GM12878 (cell line): ENCODE data around the gene PTPN21. TPM values are rescaled to one million over a fixed set of nuclear protein-coding genes. Genes with fewer than 3 reads are reported as not detected.

Source experiments
- ATAC-seq: fragments of 200-7000 bp; cut with Tn5 transposase; 3 replicates; pipeline ENCODE4 v1.9.1; 2020; ENCODE audit warnings: mild to moderate bottlenecking, moderate library complexity
- BruUV-seq: library from RNA; stranded (reverse); fragments of 400-500 nt; replicated peaks from 2 replicates; lab custom pipeline; 2021; lab: Mats Ljungman, UMichigan
- CTCF ChIA-PET: fragments of 300-600 bp; sonication (Branson Sonifier 250); formaldehyde crosslinking; extraction: SDS; loops from one replicate; lab custom pipeline; 2021; ENCODE audit warnings: inconsistent platforms; lab: Yijun Ruan, JAX
- POLR2A ChIA-PET: fragments of 350-600 bp; formaldehyde crosslinking; extraction: SDS; loops from one replicate; lab custom pipeline; 2021; ENCODE audit warnings: inconsistent platforms; lab: Charles Lee
- RAD21 ChIA-PET: fragments of 300-600 bp; sonication (Branson Sonifier 250); formaldehyde crosslinking; loops from one replicate; lab custom pipeline; 2023; ENCODE audit warnings: antibody characterized with exemption; ENCODE audit not compliant: unreplicated experiment; lab: Charles Lee
- SMC1A ChIA-PET: fragments of 300-600 bp; sonication (Branson Sonifier 250); formaldehyde crosslinking; loops from one replicate; lab custom pipeline; 2023; ENCODE audit not compliant: unreplicated experiment, uncharacterized antibody; lab: Charles Lee
- DNase-seq: peaks from one replicate; pipeline ENCODE4 v3.0.0-alpha.2; 2011; ENCODE audit warnings: low read depth, low spot score
- FAIRE-seq: peaks from 3 replicates; lab custom pipeline; 2011; peaks lifted over from hg19 to GRCh38; lab: Jason Lieb, UNC
- H2AFZ ChIP-seq: 2 replicates; pipeline ENCODE4 v1.6.0; 2011; ENCODE audit warnings: low read depth, low read length, control low read depth; ENCODE audit not compliant: control insufficient read depth
- H3K27ac ChIP-seq: 2 replicates; pipeline ENCODE4 v1.5.1; 2011; ENCODE audit warnings: control low read depth; ENCODE audit not compliant: control insufficient read depth, insufficient read depth
- H3K27me3 ChIP-seq, 2 experiments: replicated peaks in 1 of 2; 2 replicates each; pipeline versions ENCODE4 v1.6.0 to v1.6.1; 2011; ENCODE audit warnings: low read length in 1 of 2; ENCODE audit not compliant: control insufficient read depth in 2 of 2, insufficient read depth in 2 of 2
- H3K36me3 ChIP-seq, 2 experiments: 2 replicates each; pipeline ENCODE4 v1.5.1; 2011; ENCODE audit warnings: low read length in 1 of 2; ENCODE audit not compliant: control insufficient read depth in 2 of 2, insufficient read depth in 2 of 2
- H3K4me1 ChIP-seq: 2 replicates; pipeline ENCODE4 v1.6.1; 2011; ENCODE audit warnings: mild to moderate bottlenecking, low read length, moderate library complexity, mixed read lengths; ENCODE audit not compliant: control insufficient read depth, insufficient read depth
- H3K4me2 ChIP-seq: 2 replicates; pipeline ENCODE4 v1.6.0; 2011; ENCODE audit warnings: control low read depth; ENCODE audit not compliant: control insufficient read depth, insufficient read depth
- H3K4me3 ChIP-seq: fragments of 200-600 bp; sonication (generic); 2 replicates; pipeline ENCODE4 v1.5.1; 2016
- H3K79me2 ChIP-seq: 2 replicates; pipeline ENCODE4 v1.6.0; 2011; ENCODE audit warnings: low read length; ENCODE audit not compliant: control insufficient read depth, insufficient read depth
- H3K9ac ChIP-seq: 2 replicates; pipeline ENCODE4 v1.8.0; 2011; ENCODE audit warnings: low read length, control low read depth, mixed read lengths; ENCODE audit not compliant: control insufficient read depth, insufficient read depth
- H3K9me3 ChIP-seq: replicated peaks from 3 replicates; pipeline ENCODE4 v1.5.1; 2011; ENCODE audit warnings: mild to moderate bottlenecking, low read length; ENCODE audit not compliant: control insufficient read depth, insufficient read depth
- H4K20me1 ChIP-seq: 2 replicates; pipeline ENCODE4 v1.6.0; 2011; ENCODE audit not compliant: control insufficient read depth, insufficient read depth
- CTCF ChIP-seq, 3 experiments: IDR thresholded peaks in 2 of 3; conservative IDR thresholded peaks in 1 of 3; 2 replicates each; pipeline ENCODE4 v1.5.1; 2011; ENCODE audit warnings: low read depth in 3 of 3, low read length in 3 of 3, mild to moderate bottlenecking in 3 of 3, control low read depth in 2 of 3, moderate library complexity in 2 of 3, inconsistent platforms in 1 of 3, mixed read lengths in 1 of 3; ENCODE audit not compliant: control insufficient read depth in 2 of 3, insufficient read depth in 1 of 3; ENCODE audit errors: extremely low read depth in 1 of 3
- RFX5 ChIP-seq: IDR thresholded peaks from 2 replicates; pipeline ENCODE4 v1.6.1; 2011; ENCODE audit warnings: low read depth, low read length, improper control_type of control experiment
- ZBTB33 ChIP-seq: fragments of 450-650 bp; IDR thresholded peaks from 2 replicates; pipeline ENCODE4 v1.6.1; 2017; ENCODE audit warnings: mild to moderate bottlenecking
- WGBS: methylation state at CpG from one replicate; pipeline ENCODE4 v1.1.6; 2016; ENCODE audit warnings: low lambda C conversion rate; ENCODE audit not compliant: insufficient replicate concordance, insufficient coverage; ENCODE audit errors: missing lambda C conversion rate; 5-methylcytosine and 5-hydroxymethylcytosine counted together
- in situ Hi-C: fragments of 300-500 bp; cut with MboI; formaldehyde crosslinking; loops from 9 replicates; pipeline ENCODE4 v1.14.3; 2018; ENCODE audit warnings: mixed read lengths
- intact Hi-C: fragments of 100-400 bp; cut with micrococcal nuclease; formaldehyde crosslinking; loops from one replicate; pipeline ENCODE4 v1.14.2; 2022; ENCODE audit not compliant: unreplicated experiment
- polyA plus RNA-seq, 11 experiments: library from polyadenylated mRNA; depleted of rRNA in 4 of 11; unstranded in 6 of 11; stranded (reverse) in 5 of 11; fragments of >200 nt; fragmentation: Nextera tagmentation in 4 of 11; fragmentation: Illumina TruSeq in 1 of 11; extraction: Ambion mirVana in 4 of 11; extraction: Trizol in 1 of 11; gene quantifications; 1 replicate in 1 of 11; 2 replicates in 10 of 11; pipeline versions ENCODE4 v1.2.1 to v1.2.3, GENCODE V29; 2011 to 2016; ENCODE audit warnings: inconsistent platforms in 2 of 11, missing spikeins in 2 of 11, low read depth in 1 of 11
- total RNA-seq, 4 experiments: library from RNA; depleted of rRNA in 3 of 4; stranded (reverse); fragments of >200 nt in 3 of 4; fragmentation: Illumina TruSeq in 1 of 4; extraction: Trizol in 1 of 4; gene quantifications; 2 replicates each; pipeline versions ENCODE4 v1.2.1 to v1.2.3, GENCODE V29; 2013 to 2021
- TF ChIP-seq, protein P1 (sequence below): IDR thresholded peaks from 2 replicates; pipeline ENCODE4 v1.6.1; 2012; ENCODE audit warnings: improper control_type of control experiment, low read depth, low read length; ENCODE audit not compliant: insufficient replicate concordance

PTPN21 gene
- total and polyA plus RNA-seq, 10 of the 15 experiments (the other 5 are each of a cell fraction or from before 2014, with no cell fraction given), result 0.01 to 0.23 (median 0.04) TPM; not detected in 3

GRCh38 chr14:88516861-88517357 lies 37.9 kb downstream of the PTPN21 start:
- no peaks in the 10 kb centered on the region for H3K9me3 ChIP-seq
- no peaks in the 10 kb centered on the region for H3K4me1 ChIP-seq
- intact Hi-C loops (no loop called here), in situ Hi-C loops (no loop called here)
- H3K27ac ChIP-seq, result no peak overlapping the region
- ChIA-PET POLR2A (no interaction called here), SMC1A (no interaction called here), CTCF (no interaction called here), RAD21 (no interaction called here)
- no peak overlapping the region for H2AFZ ChIP-seq
- no peak overlapping the region for H3K9ac ChIP-seq
- no peaks in the 10 kb centered on the region for H3K27me3 ChIP-seq
- FAIRE-seq (no peak), DNase-seq (no peak), ATAC-seq (peak; percentile 27; the same call in 1 of the 3 replicates)
- 35% methylated on average over 7 of the region's 7 CpGs for WGBS
- H3K4me2 ChIP-seq, result no peak overlapping the region
- H4K20me1 ChIP-seq, result no peaks in the 10 kb centered on the region
- no peaks in the 10 kb centered on the region for H3K79me2 ChIP-seq
- H3K4me3 ChIP-seq, result no peak overlapping the region
- H3K36me3 ChIP-seq, result no peaks in the 10 kb centered on the region
- BruUV-seq, result no TSS peak
- TF ChIP-seq RFX5, result no peak
- TF ChIP-seq, all 136 proteins: peak for 0

DNA sequence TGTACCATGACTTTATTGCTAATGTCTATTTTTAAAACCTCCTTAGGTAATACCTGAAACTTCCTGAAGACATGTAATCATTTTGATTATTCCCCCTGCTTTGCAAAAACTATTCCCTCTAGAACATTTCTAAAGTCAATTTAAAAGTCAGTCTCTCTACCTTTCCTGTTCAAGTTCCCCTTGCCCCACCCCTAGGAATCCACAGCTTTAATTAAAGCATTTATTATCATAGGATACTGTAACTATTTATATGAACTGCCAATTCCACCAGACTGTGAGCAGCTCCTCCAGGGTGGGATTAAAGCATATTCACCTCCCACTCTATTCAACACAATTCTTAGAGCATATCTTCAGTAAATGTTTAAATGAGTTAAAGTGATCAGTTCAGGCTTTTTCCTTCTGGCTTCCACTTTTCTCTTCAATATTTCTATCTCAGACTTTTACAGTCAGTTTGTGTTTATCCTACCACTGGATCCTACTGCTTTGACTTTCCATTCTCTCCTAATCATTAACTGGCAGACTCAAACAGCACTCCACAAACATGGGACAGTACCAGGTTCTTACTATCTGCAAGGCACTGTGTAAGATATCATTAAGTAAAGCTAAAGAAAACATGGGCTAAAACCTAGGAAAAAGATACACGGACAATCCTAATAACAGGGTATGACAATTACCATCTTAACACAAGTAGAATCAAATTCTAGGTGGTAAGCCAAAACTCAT lies 39.1 kb downstream of the PTPN21 start:
- 89% methylated on average over 1 of the region's 1 CpG for WGBS
- no peaks in the 10 kb centered on the region for H3K9me3 ChIP-seq
- H3K27me3 ChIP-seq, result no peaks in the 10 kb centered on the region
- H3K4me1 ChIP-seq, result no peaks in the 10 kb centered on the region
- FAIRE-seq, result no peak
- H3K27ac ChIP-seq, result no peak overlapping the region
- RAD21 ChIA-PET, result no interaction called here
- intact Hi-C loops, result no loop called here
- BruUV-seq, result no TSS peak
- H3K4me2 ChIP-seq, result no peak overlapping the region
- H2AFZ ChIP-seq, result no peak overlapping the region
- DNase-seq, result no peak
- CTCF ChIA-PET, result no interaction called here
- ATAC-seq, result no peak
- SMC1A ChIA-PET, result interaction anchor here (0.6 kb wide), 1 partner anchor 100 kb away, joined by 3 read pairs; no protein-coding TSS in a partner anchor
- in situ Hi-C loops, result no loop called here
- H3K36me3 ChIP-seq, result no peaks in the 10 kb centered on the region
- no peaks in the 10 kb centered on the region for H3K79me2 ChIP-seq
- H4K20me1 ChIP-seq, result no peaks in the 10 kb centered on the region
- H3K4me3 ChIP-seq, result no peak overlapping the region
- H3K9ac ChIP-seq, result no peak overlapping the region
- POLR2A ChIA-PET, result no interaction called here
- TF ChIP-seq CTCF (IDR thresholded peaks at IDR 0.05 in 2 of 3, conservative IDR thresholded peaks at IDR 0.05 in 1 of 3; ENCODE audit: control insufficient read depth in 2 of 3, extremely low read depth in 1 of 3, insufficient read depth in 1 of 3, low read depth in 3 of 3, low read length in 3 of 3) (no peak), ZBTB33 (no peak)
- TF ChIP-seq, protein P1, sequence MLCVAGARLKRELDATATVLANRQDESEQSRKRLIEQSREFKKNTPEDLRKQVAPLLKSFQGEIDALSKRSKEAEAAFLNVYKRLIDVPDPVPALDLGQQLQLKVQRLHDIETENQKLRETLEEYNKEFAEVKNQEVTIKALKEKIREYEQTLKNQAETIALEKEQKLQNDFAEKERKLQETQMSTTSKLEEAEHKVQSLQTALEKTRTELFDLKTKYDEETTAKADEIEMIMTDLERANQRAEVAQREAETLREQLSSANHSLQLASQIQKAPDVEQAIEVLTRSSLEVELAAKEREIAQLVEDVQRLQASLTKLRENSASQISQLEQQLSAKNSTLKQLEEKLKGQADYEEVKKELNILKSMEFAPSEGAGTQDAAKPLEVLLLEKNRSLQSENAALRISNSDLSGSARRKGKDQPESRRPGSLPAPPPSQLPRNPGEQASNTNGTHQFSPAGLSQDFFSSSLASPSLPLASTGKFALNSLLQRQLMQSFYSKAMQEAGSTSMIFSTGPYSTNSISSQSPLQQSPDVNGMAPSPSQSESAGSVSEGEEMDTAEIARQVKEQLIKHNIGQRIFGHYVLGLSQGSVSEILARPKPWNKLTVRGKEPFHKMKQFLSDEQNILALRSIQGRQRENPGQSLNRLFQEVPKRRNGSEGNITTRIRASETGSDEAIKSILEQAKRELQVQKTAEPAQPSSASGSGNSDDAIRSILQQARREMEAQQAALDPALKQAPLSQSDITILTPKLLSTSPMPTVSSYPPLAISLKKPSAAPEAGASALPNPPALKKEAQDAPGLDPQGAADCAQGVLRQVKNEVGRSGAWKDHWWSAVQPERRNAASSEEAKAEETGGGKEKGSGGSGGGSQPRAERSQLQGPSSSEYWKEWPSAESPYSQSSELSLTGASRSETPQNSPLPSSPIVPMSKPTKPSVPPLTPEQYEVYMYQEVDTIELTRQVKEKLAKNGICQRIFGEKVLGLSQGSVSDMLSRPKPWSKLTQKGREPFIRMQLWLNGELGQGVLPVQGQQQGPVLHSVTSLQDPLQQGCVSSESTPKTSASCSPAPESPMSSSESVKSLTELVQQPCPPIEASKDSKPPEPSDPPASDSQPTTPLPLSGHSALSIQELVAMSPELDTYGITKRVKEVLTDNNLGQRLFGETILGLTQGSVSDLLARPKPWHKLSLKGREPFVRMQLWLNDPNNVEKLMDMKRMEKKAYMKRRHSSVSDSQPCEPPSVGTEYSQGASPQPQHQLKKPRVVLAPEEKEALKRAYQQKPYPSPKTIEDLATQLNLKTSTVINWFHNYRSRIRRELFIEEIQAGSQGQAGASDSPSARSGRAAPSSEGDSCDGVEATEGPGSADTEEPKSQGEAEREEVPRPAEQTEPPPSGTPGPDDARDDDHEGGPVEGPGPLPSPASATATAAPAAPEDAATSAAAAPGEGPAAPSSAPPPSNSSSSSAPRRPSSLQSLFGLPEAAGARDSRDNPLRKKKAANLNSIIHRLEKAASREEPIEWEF, result no peak
